Small intestine (tissue), 7 donors: ENCODE results near the gene TMC5. TPM values are rescaled to one million over a fixed set of nuclear protein-coding genes. Genes with fewer than 3 reads are reported as not detected.

ENCODE experiments used
- DNase-seq, 2 donors: peaks; one replicate each; pipeline versions ENCODE4 v3.0.0 to v3.0.0-alpha.2; 2013
- FAIRE-seq: peaks from 2 replicates; lab custom pipeline; 2012; peaks lifted over from hg19 to GRCh38; lab: Jason Lieb, UNC
- H3K27ac ChIP-seq, 3 donors: one replicate each; pipeline ENCODE4 v1.5.1; 2013; ENCODE audit warnings: low read length in 2 of 3, mild to moderate bottlenecking in 2 of 3, control low read depth in 1 of 3, inconsistent platforms in 1 of 3, low read depth in 1 of 3, moderate library complexity in 1 of 3
- H3K27me3 ChIP-seq, 3 donors: one replicate each; pipeline ENCODE4 v1.6.1; 2013; ENCODE audit warnings: low read length in 3 of 3, inconsistent platforms in 1 of 3; ENCODE audit not compliant: control insufficient read depth in 3 of 3, insufficient read depth in 3 of 3
- H3K36me3 ChIP-seq, 3 donors: one replicate each; pipeline ENCODE4 v1.6.1; 2013; ENCODE audit warnings: low read length in 3 of 3, inconsistent platforms in 1 of 3, low read depth in 1 of 3, mild to moderate bottlenecking in 1 of 3, moderate library complexity in 1 of 3; ENCODE audit not compliant: control insufficient read depth in 3 of 3, insufficient read depth in 2 of 3
- H3K4me1 ChIP-seq, 3 donors: one replicate each; pipeline ENCODE4 v1.6.1; 2013; ENCODE audit warnings: low read length in 2 of 3, inconsistent platforms in 1 of 3, low read depth in 1 of 3, mild to moderate bottlenecking in 1 of 3, moderate library complexity in 1 of 3; ENCODE audit not compliant: control insufficient read depth in 3 of 3, insufficient read depth in 2 of 3
- H3K4me3 ChIP-seq, 3 donors: one replicate each; pipeline ENCODE4 v1.5.1; 2013; ENCODE audit warnings: low read length in 3 of 3, control low read depth in 1 of 3, inconsistent platforms in 1 of 3, low read depth in 1 of 3, mild to moderate bottlenecking in 1 of 3, moderate library complexity in 1 of 3
- H3K9me3 ChIP-seq, 2 donors: one replicate each; pipeline ENCODE4 v1.6.1; 2013; ENCODE audit warnings: low read depth in 1 of 2, low read length in 1 of 2; ENCODE audit not compliant: control insufficient read depth in 2 of 2, insufficient read depth in 1 of 2
- WGBS, 3 donors: extraction: QIAGEN DNeasy Blood & Tissue Kit; methylation state at CpG; one replicate each; pipeline ENCODE4 v1.1.7; 2013; 5-methylcytosine and 5-hydroxymethylcytosine counted together
- polyA plus RNA-seq, 4 donors: library from polyadenylated mRNA; stranded (reverse) in 3 of 4; unstranded in 1 of 4; fragments of 200-250 nt in 3 of 4; fragments of 120-200 nt in 1 of 4; gene quantifications; one replicate each; pipeline versions ENCODE4 v1.2.1 to v1.2.3, GENCODE V29; 2013
- donor health status: healthy with polysubstance abuse.
- donor health status: control.
- donor health status: control.
- donor health status: Bipolar disorder and iron deficiency.
- donor health status: healthy.

The TMC5 gene
- polyA plus RNA-seq, 4 donors: 35.2 to 91.6 (median 72.2) TPM

- Histone ChIP-seq H3K9me3 (no peaks in the 10 kb centered on the region), H3K4me3 (peak overlapping the region; percentile 77 to 92 (median 91)), H3K36me3 (peaks cover 1 to 10% (median 3%) of the 10 kb centered on the region in 3 donors), H3K4me1 (peaks cover 0 to 18% (median 6%) of the 10 kb centered on the region in 3 donors), H3K27ac (peak overlapping the region in 2 of 3 donors; percentile 48 to 62), H3K27me3 (no peaks in the 10 kb centered on the region)
- FAIRE-seq (no peak), DNase-seq (peak in 1 of 2 donors; percentile 58)
- WGBS, 3 donors: 12 to 19% (median 14%) methylated on average over 19 of the region's 19 CpGs
These were observed 107.1 kb downstream of the TMC5 start for GRCh38 chr16:19524616-19525384.

GRCh38 chr16:19525385-19525723 lies 107.7 kb downstream of the TMC5 start:
- H3K27me3 ChIP-seq: no peaks in the 10 kb centered on the region
- H3K9me3 ChIP-seq: no peaks in the 10 kb centered on the region
- peak overlapping the region in 1 of 3 donors; percentile 77 for H3K4me3 ChIP-seq
- peaks cover 0 to 13% (median 6%) of the 10 kb centered on the region in 3 donors for H3K4me1 ChIP-seq
- peak overlapping the region in 1 of 3 donors; percentile 36 for H3K27ac ChIP-seq
- WGBS, 3 donors: 90 to 94% (median 91%) methylated on average over 2 of the region's 2 CpGs
- DNase-seq (no peak), FAIRE-seq (no peak)
- H3K36me3 ChIP-seq: peaks cover 3 to 10% (median 4%) of the 10 kb centered on the region in 3 donors

GRCh38 chr16:19527161-19527560 lies 109.5 kb downstream of the TMC5 start:
- Histone ChIP-seq H3K9me3 (no peaks in the 10 kb centered on the region), H3K27ac (no peak overlapping the region), H3K36me3 (peaks cover 3 to 14% (median 4%) of the 10 kb centered on the region in 3 donors), H3K4me1 (peaks cover 0 to 10% (median 6%) of the 10 kb centered on the region in 3 donors), H3K27me3 (no peaks in the 10 kb centered on the region), H3K4me3 (no peak overlapping the region)
- WGBS, 3 donors: 65 to 87% (median 86%) methylated on average over 1 of the region's 1 CpG
- DNase-seq (no peak), FAIRE-seq (no peak)

- DNase-seq (no peak), FAIRE-seq (no peak)
- Histone ChIP-seq H3K9me3 (no peaks in the 10 kb centered on the region), H3K4me1 (peaks cover 0 to 6% (median 5%) of the 10 kb centered on the region in 3 donors), H3K27me3 (no peaks in the 10 kb centered on the region), H3K4me3 (no peak overlapping the region), H3K36me3 (peaks cover 4 to 14% (median 5%) of the 10 kb centered on the region in 3 donors), H3K27ac (no peak overlapping the region)
- WGBS, 3 donors: 99 to 100% (median 100%) methylated on average over 3 of the region's 3 CpGs
These were observed 111.0 kb downstream of the TMC5 start for GRCh38 chr16:19528666-19529065.

- WGBS, 3 donors: 64 to 88% (median 86%) methylated on average over 1 of the region's 1 CpG
- Histone ChIP-seq H3K4me1 (no peaks in the 10 kb centered on the region), H3K27me3 (no peaks in the 10 kb centered on the region), H3K4me3 (no peak overlapping the region), H3K36me3 (peaks cover 6 to 16% (median 7%) of the 10 kb centered on the region in 3 donors), H3K27ac (no peak overlapping the region), H3K9me3 (no peaks in the 10 kb centered on the region)
- FAIRE-seq (no peak), DNase-seq (no peak)
These were observed 114.9 kb downstream of the TMC5 start for GRCh38 chr16:19532601-19533000.

- WGBS, 3 donors: 90 to 98% (median 93%) methylated on average over 6 of the region's 6 CpGs
These were observed 122.7 kb downstream of the TMC5 start for GRCh38 chr16:19540241-19540970.

GRCh38 chr16:19542138-19542821 lies 124.6 kb downstream of the TMC5 start:
- Histone ChIP-seq H3K4me1 (peaks cover 0 to 2% (median 0%) of the 10 kb centered on the region in 3 donors), H3K36me3 (peaks cover 1 to 20% (median 8%) of the 10 kb centered on the region in 3 donors), H3K27me3 (no peaks in the 10 kb centered on the region), H3K27ac (no peak overlapping the region), H3K4me3 (no peak overlapping the region), H3K9me3 (no peaks in the 10 kb centered on the region)
- no peak for FAIRE-seq
- peak; percentile 63 to 87 for DNase-seq
- WGBS, 3 donors: 20 to 67% (median 41%) methylated on average over 3 of the region's 3 CpGs

More at GRCh38 chr16:19540241-19540970, 122.7 kb downstream of the TMC5 start:
- no peaks in the 10 kb centered on the region for H3K27me3 ChIP-seq
- FAIRE-seq (no peak), DNase-seq (no peak)
- peaks cover 0 to 2% (median 0%) of the 10 kb centered on the region in 3 donors for H3K4me1 ChIP-seq
- peaks cover 1 to 18% (median 9%) of the 10 kb centered on the region in 3 donors for H3K36me3 ChIP-seq
- no peaks in the 10 kb centered on the region for H3K9me3 ChIP-seq
- no peak overlapping the region for H3K27ac ChIP-seq
- H3K4me3 ChIP-seq: no peak overlapping the region
